Activated naive CD4-positive, alpha-beta T cell treated with anti-CD3 and anti-CD28 coated beads, Interleukin-2, amount 50 U/mL, for 24 hours (primary cell): ENCODE measurements around the gene WDR55.
"Not testable (repeated sequence)": the region's sequence is repeated elsewhere in the genome, so short reads cannot be mapped to it uniquely, and the experiment has no call there.

ENCODE experiments used
- H3K27ac Mint-ChIP-seq: one replicate; pipeline ENCODE4 v1.8.0; 2021; ENCODE audit warnings: mild to moderate bottlenecking, mixed read lengths
- H3K27me3 Mint-ChIP-seq: one replicate; pipeline ENCODE4 v1.8.0; 2021; ENCODE audit warnings: mixed read lengths
- H3K36me3 Mint-ChIP-seq: one replicate; pipeline ENCODE4 v1.8.0; 2021; ENCODE audit warnings: mixed read lengths
- H3K4me1 Mint-ChIP-seq: one replicate; pipeline ENCODE4 v1.8.0; 2021; ENCODE audit warnings: mixed read lengths
- H3K4me3 Mint-ChIP-seq: one replicate; pipeline ENCODE4 v1.8.0; 2021; ENCODE audit warnings: mild to moderate bottlenecking, mixed read lengths
- H3K9me3 Mint-ChIP-seq: one replicate; pipeline ENCODE4 v1.8.0; 2021; ENCODE audit warnings: mixed read lengths

The WDR55 gene

GRCh38 chr5:140637371-140638100 lies 27.2 kb upstream of the WDR55 start:
- Mint-ChIP-seq H3K4me3 (no peak overlapping the region), H3K4me1 (peaks cover 51% of the 10 kb centered on the region), H3K27me3 (no peaks in the 10 kb centered on the region)

GRCh38 chr5:140638898-140639147 lies 25.9 kb upstream of the WDR55 start:
- not testable (repeated sequence) for H3K36me3 Mint-ChIP-seq, H3K27me3 Mint-ChIP-seq, H3K9me3 Mint-ChIP-seq
- Mint-ChIP-seq H3K27ac (peak overlapping the region; percentile 87), H3K4me1 (peaks cover 45% of the 10 kb centered on the region), H3K4me3 (peak overlapping the region; percentile 94)

More at GRCh38 chr5:140637371-140638100, 27.2 kb upstream of the WDR55 start:
- H3K36me3 Mint-ChIP-seq = no peaks in the 10 kb centered on the region
- no peak overlapping the region for H3K27ac Mint-ChIP-seq
- H3K9me3 Mint-ChIP-seq = no peaks in the 10 kb centered on the region

GRCh38 chr5:140639148-140639981 lies 25.3 kb upstream of the WDR55 start, which contains the start of gene TMCO6:
Gene TMCO6 (plus strand): TSS chr5:140639451. CDS start chr5:140639528, 77 bp downstream.
- Mint-ChIP-seq H3K27ac (peak within 1 kb of the TSS; percentile 93), H3K9me3 (no peaks in the 10 kb centered on the region), H3K4me1 (peaks cover 47% of the 10 kb centered on the region), H3K4me3 (peak within 1 kb of the TSS; percentile 94), H3K36me3 (peaks cover 4% of the 10 kb centered on the region), H3K27me3 (no peaks in the 10 kb centered on the region)

- H3K4me3 Mint-ChIP-seq = peak overlapping the region; percentile 2
- H3K27ac Mint-ChIP-seq = no peak overlapping the region
- peaks cover 9% of the 10 kb centered on the region for H3K36me3 Mint-ChIP-seq
- H3K27me3 Mint-ChIP-seq = no peaks in the 10 kb centered on the region
- no peaks in the 10 kb centered on the region for H3K9me3 Mint-ChIP-seq
- H3K4me1 Mint-ChIP-seq = peaks cover 66% of the 10 kb centered on the region
Measured at GRCh38 chr5:140641716-140642115, 23.0 kb upstream of the WDR55 start.

GRCh38 chr5:140642718-140643117 lies 22.0 kb upstream of the WDR55 start:
- H3K9me3 Mint-ChIP-seq = no peaks in the 10 kb centered on the region
- no peak overlapping the region for H3K4me3 Mint-ChIP-seq
- peak overlapping the region; percentile 88 for H3K27ac Mint-ChIP-seq
- no peaks in the 10 kb centered on the region for H3K27me3 Mint-ChIP-seq
- peaks cover 66% of the 10 kb centered on the region for H3K4me1 Mint-ChIP-seq
- peaks cover 9% of the 10 kb centered on the region for H3K36me3 Mint-ChIP-seq

- Mint-ChIP-seq H3K36me3 (peaks cover 20% of the 10 kb centered on the region), H3K27me3 (no peaks in the 10 kb centered on the region), H3K9me3 (no peaks in the 10 kb centered on the region), H3K4me1 (peaks cover 62% of the 10 kb centered on the region), H3K4me3 (peak overlapping the region; percentile 98), H3K27ac (peak overlapping the region; percentile 43)
Measured at GRCh38 chr5:140647042-140647419, 17.7 kb upstream of the WDR55 start.

- Mint-ChIP-seq H3K9me3 (no peaks in the 10 kb centered on the region), H3K36me3 (peaks cover 32% of the 10 kb centered on the region), H3K4me1 (peaks cover 12% of the 10 kb centered on the region), H3K27ac (peak overlapping the region; percentile 52), H3K27me3 (no peaks in the 10 kb centered on the region), H3K4me3 (no peak overlapping the region)
Measured at GRCh38 chr5:140658870-140659269, 5.8 kb upstream of the WDR55 start.

- H3K9me3 Mint-ChIP-seq, H3K4me3 Mint-ChIP-seq: not testable (repeated sequence)
- peaks cover 11% of the 10 kb centered on the region for H3K4me1 Mint-ChIP-seq
Measured at GRCh38 chr5:140660371-140660770, 4.3 kb upstream of the WDR55 start.

GRCh38 chr5:140664030-140664358 lies 710 bp upstream of the WDR55 start:
- H3K27me3 Mint-ChIP-seq = no peaks in the 10 kb centered on the region
- peaks cover 33% of the 10 kb centered on the region for H3K4me1 Mint-ChIP-seq
- H3K36me3 Mint-ChIP-seq = peaks cover 28% of the 10 kb centered on the region
- peak overlapping the region; percentile 96 for H3K27ac Mint-ChIP-seq
- peak overlapping the region; percentile 99 for H3K4me3 Mint-ChIP-seq
- no peaks in the 10 kb centered on the region for H3K9me3 Mint-ChIP-seq

More at GRCh38 chr5:140660371-140660770, 4.3 kb upstream of the WDR55 start:
- peak overlapping the region; percentile 74 for H3K27ac Mint-ChIP-seq
- H3K27me3 Mint-ChIP-seq = not testable (repeated sequence)
- peaks cover 24% of the 10 kb centered on the region for H3K36me3 Mint-ChIP-seq

- not testable (repeated sequence) for H3K27ac Mint-ChIP-seq, H3K9me3 Mint-ChIP-seq, H3K27me3 Mint-ChIP-seq, H3K4me3 Mint-ChIP-seq
- peaks cover 22% of the 10 kb centered on the region for H3K36me3 Mint-ChIP-seq
- H3K4me1 Mint-ChIP-seq = peaks cover 23% of the 10 kb centered on the region
Measured at GRCh38 chr5:140671035-140671434, 6.3 kb downstream of the WDR55 start.

GRCh38 chr5:140671472-140672125 lies 6.9 kb downstream of the WDR55 start:
- H3K27me3 Mint-ChIP-seq = no peaks in the 10 kb centered on the region
- H3K4me3 Mint-ChIP-seq = no peak overlapping the region
- H3K9me3 Mint-ChIP-seq = no peaks in the 10 kb centered on the region
- peaks cover 17% of the 10 kb centered on the region for H3K4me1 Mint-ChIP-seq
- H3K27ac Mint-ChIP-seq = no peak overlapping the region
- H3K36me3 Mint-ChIP-seq = peaks cover 20% of the 10 kb centered on the region

GRCh38 chr5:140672455-140673186 lies 7.9 kb downstream of the WDR55 start:
- Mint-ChIP-seq H3K9me3 (no peaks in the 10 kb centered on the region), H3K27me3 (no peaks in the 10 kb centered on the region), H3K4me3 (no peak overlapping the region), H3K4me1 (peaks cover 7% of the 10 kb centered on the region), H3K36me3 (peaks cover 19% of the 10 kb centered on the region), H3K27ac (no peak overlapping the region)

GRCh38 chr5:140673187-140673976 lies 8.7 kb downstream of the WDR55 start, which contains the start of gene DND1:
Gene DND1 (minus strand): TSS chr5:140673576. CDS start chr5:140673542, 34 bp downstream.
- Mint-ChIP-seq H3K4me3 (no peak within 1 kb of the TSS), H3K27me3 (no peaks in the 10 kb centered on the region), H3K27ac (no peak within 1 kb of the TSS), H3K9me3 (no peaks in the 10 kb centered on the region), H3K36me3 (peaks cover 14% of the 10 kb centered on the region), H3K4me1 (no peaks in the 10 kb centered on the region)

- Mint-ChIP-seq H3K27me3 (no peaks in the 10 kb centered on the region), H3K27ac (no peak overlapping the region), H3K4me3 (no peak overlapping the region), H3K9me3 (no peaks in the 10 kb centered on the region), H3K36me3 (peaks cover 11% of the 10 kb centered on the region), H3K4me1 (no peaks in the 10 kb centered on the region)
Measured at GRCh38 chr5:140674211-140674610, 9.5 kb downstream of the WDR55 start.

- H3K27ac Mint-ChIP-seq = no peak overlapping the region
- no peaks in the 10 kb centered on the region for H3K9me3 Mint-ChIP-seq
- H3K36me3 Mint-ChIP-seq = peaks cover 10% of the 10 kb centered on the region
Measured at GRCh38 chr5:140674629-140675028, 9.9 kb downstream of the WDR55 start.

More at GRCh38 chr5:140674629-140675028, 9.9 kb downstream of the WDR55 start:
- Mint-ChIP-seq H3K4me3 (no peak overlapping the region), H3K4me1 (no peaks in the 10 kb centered on the region), H3K27me3 (no peaks in the 10 kb centered on the region)
